GM20431 (cell line): Measurements from ENCODE around the gene PUSL1.

ENCODE experiments used
- in situ Hi-C: fragments of 300-500 bp; cut with MseI, MboI; formaldehyde crosslinking; loops from one replicate; pipeline ENCODE4 v1.15.0; 2020; ENCODE audit warnings: low sequenced_read_pairs; ENCODE audit not compliant: unreplicated experiment

The PUSL1 gene

DNA sequence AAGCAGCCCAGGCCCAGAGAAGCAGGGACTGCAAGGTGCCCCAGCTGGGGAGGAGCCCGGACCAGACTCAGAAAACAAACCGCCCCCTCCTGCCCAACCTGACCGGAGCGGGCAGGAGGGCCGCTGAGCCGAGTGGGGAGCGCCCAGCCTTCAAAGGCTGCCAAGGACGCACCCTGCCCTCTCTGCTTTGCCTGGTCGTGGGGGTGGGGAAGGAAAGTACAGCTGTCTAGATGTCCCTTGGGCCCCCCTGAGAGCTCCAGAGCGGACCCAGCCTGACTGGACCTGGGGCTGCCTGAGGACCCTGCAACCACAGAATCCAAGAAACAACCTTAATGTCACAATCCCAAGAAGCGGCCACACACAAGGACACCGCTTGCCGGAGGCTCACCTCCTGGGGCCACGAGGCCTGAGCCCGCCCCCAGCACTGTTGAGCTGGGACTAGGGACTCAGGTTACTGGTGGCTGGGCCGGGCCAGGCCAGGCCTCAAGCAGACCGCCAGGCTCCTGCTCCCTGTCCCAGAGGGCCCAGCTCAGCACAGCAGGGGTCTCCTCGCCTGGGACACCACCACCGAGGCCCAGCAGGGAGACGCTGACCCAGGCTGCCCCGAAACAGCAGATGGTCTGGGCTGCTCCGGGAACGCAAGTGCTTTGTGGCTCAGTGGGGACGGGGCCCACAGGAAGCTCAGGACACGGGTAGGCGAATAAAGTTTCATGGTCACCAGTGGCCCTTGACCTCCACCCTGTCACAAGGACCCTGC is 39.4 kb downstream of the PUSL1 start:
- in situ Hi-C loops = no loop called here

DNA sequence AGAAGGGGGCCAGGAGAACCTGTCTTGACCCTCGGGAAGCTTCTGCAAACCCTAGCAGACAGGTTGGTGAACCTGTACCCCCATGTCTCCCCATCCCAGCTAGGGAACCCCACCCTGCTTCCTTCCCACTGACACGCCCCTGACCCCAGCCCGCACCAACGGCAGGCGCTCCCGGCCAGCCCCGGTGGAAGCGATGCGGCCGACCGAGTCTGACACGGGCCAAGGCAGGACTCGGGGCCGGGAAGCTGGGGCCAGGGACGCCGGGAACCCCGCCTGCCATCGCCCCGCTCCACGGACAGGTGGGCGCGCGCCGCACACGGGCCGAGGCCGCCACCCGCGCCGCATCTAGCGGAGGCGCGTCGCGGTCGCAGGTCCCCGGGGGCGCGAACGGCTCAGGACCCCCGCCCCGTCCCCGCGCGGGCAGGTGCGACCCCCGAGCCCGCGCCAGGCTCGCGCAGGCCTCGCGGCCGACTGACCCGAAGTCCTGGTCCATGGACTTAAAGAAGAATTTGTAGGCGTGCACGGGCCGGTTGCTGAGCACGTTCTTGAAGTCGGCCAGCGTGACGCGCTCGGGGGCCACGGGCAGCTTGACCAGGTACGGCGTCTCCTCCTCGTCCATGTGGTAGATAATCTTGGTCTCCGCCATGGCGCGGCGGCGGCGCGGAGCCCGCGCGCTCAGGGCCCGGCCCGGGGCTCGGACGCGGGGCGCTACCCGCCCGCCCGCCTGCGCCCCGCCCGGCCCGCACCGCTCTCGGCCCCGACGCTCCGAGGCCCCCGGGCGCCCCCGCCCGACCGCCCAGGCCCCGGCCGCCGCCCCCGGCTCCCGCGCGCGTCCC is 40.2 kb downstream of the PUSL1 start:
- in situ Hi-C loops = no loop called here

DNA sequence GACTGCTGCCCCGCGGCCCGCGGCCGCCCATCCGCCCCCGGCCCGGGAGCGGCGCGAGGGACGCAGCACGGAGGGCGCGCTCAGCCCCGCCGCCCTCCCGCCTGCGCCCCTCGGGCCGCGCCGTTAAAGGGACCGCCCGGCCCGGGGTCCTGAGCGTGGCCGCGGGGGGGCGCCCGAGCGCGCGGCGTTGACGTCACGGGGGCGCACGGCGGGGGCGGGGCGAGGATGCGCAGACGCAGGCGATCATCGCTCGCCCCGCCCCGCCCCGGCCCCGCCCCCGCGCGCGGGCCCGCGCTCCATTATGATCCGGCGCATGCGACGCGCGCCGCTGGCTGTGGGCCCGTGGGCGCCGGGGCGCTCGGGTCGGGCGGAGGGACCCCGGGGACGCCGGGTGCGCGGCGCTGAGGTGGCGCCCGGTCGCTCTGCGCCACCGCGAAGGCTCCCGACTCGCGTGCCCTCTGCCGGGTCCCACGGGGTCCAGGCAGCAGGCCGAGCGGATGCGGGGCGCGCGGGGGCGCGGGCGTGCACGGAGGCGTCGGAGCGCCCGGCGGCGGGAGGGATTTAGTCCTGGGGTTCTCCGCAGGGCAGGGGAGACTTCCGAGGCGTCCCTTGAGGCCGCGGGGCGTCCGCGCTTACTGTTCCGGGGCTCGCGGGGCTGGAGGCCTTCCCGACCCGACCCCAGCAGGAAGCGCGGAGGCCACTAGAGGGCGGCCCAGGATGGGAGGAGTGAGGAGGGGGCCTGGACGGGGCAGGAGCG is 41.0 kb downstream of the PUSL1 start, which contains the start of gene DVL1:
Gene DVL1, minus strand, starts transcription at position 163 of the 757 bp plus-strand sequence. CDS start 353 bp downstream, outside the sequence.
- in situ Hi-C loops = no loop called here

DNA sequence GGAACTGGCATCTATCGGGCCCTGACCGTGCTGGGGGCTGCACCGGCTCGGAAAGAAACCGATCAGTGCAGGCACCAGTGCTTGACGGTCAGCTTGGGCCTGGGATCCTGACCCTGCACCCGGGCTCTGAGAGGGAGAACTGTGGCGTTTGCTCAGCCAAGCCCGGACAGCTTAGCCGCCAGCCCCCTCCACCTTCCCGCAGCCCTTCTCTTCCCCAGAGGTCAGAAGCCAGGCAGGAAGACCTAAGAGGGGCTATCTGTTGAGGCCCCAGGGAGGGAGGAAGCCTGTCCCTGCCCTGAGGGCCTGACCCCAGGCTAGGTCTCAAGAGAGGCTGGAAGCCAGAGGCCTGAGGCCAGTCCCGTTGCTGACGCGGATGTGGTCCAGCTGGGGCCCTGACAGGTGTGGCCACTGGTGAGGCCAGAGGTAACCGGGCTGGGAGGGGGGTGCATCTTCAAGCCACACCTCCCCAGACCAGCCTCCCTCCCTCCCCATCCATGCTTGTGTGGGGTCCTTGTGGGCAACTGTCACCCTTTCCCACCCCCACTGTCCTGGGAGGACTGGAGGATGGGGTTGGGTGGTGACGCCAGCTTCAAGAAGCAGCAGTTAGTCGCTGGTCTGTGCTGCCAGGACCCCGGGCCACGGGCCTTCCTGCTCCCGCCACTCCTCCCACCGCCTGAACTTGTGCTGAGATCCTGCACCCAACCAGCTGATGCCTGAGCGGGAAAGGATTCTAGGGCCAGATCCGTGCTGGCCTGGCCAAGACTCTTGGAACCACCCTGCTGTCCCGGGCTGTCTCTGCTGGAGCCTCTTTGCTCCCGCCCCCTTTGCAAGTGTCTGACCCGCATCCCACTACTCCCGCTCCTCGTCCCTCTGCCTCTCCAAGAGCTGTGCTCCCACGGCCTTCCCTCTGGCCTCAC is 43.4 kb downstream of the PUSL1 start:
- in situ Hi-C loops = no loop called here

DNA sequence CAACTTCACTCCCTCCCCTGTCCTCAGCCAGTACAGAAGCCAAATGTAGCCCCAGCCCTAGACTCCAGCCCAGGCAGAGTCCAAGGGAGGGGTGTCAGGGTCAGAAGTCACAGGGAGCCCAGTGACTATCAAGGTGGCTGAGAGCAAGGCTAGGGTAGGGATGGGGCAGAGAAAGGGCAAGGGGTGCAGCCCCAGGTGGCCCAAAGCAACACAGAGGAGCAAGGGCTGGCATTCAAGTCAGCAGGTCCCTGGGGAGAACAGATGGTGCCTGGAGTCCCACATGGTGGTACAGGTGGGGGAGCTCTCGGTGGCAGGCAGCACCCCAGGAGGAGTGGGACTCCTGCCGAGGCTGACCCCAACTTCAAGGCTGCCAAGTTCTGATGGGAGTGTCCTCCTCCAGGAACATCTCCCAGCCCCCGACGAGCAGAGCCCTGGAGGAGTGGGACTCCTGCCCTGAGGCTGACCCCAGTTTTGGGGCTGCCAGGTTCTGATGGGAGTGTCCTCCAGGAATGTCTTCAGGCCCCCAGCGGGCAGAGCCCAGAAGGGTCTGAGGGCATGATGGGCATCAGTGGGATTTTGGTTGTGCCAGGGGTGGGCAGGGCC is 44.5 kb downstream of the PUSL1 start:
- in situ Hi-C loops = no loop called here

DNA sequence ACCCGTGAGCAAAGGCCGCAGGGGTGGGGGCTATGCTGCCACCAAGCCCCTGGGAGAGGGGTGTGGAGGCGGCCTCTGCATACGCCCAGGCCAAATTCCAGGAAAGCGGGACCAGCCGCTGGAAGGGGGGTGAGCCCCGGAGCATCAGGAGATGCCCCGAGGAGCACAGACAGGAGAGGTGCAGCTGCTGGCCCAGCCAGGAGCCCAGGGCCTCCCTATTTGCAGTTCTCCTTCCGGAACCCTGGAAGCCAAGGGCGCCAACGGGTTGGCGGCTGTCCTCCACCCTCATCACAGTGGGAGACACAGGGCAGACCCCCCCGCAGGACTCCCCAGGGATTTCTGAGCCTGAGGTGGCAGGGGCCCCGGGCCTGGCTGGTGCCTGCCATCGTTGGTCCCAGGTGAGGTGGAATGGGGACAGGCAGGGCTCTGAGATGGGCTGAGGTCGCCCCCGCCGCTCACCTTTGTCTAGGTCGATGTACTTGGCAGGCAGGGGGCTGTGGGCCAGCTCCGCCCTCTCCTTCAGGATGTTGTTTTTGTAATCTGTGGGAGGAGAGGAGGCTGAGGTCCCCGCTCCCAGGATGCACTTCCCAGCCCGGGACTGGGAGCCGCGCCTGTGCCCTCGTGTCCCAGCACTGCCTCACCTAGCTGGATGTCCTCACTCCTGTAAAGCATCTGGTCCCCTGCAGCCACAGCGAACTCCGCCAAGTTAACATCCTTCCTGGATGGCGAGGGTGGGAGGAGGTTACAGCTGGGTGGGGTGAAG is 45.2 kb downstream of the PUSL1 start:
- in situ Hi-C loops = no loop called here

DNA sequence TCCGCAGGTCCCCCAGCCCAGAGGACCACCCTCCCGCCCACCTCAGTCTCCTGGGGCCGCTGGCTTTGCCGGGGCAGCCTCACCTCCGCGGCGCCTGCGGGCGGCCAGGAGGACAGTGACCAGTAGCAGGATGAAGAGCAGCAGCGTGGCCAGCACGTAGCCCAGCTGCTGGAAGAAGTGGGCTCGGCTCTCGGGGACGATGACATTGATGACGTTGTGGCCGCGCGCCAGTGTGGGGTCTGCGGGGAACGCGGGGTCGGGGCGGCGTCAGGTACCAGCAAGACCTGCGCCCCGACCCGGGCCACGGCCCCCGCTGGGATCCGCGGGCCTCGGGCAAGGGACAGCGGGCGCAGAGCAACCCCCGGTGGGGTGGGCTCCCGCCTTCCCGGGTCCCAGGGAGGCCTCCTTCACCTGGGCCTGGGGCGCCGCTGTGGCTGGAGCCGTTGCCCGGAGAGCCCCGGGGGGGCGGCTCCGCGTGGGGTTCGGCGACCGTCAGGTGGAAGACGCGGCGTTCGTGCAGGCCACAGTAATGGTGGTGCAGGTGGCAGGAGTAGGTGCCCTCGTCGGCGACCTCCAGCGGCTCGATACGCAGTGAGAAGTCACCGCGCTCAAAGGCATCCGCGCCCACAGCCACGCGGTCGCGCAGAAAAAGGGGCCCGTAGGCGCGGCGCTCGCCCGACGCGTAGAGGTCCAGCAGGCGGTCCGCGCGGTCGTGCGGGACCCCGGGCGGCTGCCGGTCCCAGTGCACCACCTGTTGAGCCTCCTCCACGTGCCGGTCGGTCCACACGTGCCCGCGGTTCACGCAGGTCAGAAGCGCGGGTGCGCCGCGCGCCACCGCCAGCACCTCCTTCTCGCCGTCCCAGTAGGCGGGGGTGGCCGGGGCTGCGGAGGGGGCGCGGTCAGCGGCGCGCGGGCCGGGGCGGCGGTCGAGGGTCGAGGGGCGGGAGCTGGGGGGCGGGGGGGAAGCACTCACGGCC is 46.2 kb downstream of the PUSL1 start:
- in situ Hi-C loops = no loop called here

DNA sequence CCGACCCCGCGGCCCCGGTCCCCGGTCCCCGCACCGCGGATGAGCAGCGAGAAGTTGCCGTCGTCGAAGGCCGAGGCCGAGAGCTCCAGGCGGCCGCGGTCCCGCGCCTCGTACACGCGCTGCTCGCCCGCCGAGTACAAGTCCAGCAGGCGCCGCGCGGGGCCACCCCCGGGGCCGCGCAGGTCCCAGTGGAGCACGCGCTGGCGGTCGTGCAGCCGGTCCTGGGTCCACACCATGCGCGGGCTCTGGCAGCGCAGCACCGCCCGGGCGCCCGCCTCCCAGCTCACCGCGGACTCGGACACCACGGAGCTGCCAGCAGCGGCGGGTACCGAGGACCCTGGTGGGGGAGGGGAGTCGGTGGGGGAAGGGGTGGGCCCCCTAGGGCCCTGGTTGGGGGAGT is 47.0 kb downstream of the PUSL1 start:
- in situ Hi-C loops = no loop called here

DNA sequence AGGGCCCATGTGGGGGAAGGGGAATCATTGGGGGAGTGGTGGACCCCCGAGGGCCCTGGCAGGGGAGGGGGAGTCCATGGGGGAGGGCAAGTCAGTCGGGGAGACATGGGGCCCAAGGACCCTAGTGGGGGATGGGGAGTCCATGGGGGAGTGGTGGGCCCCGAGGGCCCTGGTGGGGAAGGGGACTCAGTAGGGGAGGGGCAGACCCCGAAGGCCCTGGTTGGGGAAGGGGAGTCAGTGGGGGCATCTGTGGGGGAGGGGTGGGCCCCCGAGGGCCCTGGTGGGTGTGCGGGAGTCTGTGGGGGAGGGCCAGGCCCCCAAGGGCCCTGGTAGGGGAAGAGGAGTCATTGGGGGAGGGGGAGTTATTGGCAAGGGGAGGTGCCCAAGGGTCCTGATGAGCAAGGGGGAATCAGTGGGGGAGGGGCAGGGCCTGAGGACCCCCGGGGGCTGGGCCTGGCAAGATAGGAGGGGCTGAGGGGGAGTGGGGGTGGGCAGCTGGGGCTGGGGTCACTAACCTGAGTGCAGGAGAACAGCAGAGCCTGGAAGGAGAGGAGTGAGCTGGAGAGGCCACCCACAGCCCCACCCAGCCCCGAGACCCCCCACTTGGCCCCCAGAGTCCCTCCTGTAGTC is 47.9 kb downstream of the PUSL1 start:
- in situ Hi-C loops = no loop called here

DNA sequence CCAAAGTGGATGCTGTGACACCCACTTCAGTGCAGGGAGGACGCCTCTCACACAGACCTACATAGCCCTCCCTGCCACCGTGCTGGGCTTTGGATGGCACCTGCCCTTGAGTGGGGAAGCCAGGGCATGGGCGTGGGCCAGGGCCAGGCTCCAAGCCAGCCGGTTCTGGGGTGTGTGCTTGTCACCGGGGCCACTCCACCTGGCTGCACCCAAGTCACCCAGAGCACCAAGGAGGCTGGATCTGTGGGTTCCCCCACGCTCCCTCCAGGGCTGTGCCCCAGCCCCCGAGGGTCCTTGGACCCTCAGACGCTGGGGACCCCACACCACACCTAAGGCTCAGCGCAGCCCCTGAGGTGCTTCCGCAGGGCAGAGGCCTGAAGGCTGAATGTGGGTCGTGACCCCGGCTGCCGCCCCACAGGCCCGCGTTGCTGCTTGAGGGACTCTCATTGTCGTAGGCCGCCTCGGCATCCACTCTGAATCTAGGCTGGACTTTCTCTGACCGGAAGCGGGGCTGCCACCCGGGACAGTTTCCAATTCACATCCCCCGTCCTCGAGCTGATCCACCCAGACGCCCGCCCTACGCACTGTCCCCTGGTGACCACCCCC is 48.5 kb downstream of the PUSL1 start:
- in situ Hi-C loops = no loop called here

DNA sequence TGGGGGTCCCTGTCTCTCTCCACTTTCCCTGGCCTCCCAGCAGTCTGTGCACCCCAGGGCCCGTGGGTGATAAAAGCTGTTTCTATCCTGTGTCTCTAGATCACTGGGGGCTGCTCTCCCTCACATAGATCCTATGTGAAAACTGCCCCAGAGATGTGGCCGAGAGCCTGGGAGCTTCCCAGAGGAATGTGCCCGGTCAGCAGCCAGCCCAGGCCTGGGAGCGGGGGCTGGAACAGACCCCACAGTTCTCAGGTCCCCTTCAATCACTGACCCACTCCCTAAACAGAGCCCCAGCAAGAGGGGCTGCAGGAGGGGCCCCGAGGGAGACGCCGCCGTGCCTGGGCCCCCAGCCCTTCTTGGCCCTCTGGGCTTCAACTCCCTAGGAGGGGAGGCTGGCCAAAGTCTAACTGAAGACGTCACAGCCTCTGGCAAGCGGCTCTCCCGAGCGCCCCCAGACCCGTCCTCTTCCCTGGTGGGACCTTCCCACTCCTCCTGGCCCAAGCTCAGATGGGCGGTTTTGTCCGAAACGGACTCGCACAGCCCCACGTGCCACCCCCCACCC is 49.6 kb downstream of the PUSL1 start:
- in situ Hi-C loops = no loop called here

DNA sequence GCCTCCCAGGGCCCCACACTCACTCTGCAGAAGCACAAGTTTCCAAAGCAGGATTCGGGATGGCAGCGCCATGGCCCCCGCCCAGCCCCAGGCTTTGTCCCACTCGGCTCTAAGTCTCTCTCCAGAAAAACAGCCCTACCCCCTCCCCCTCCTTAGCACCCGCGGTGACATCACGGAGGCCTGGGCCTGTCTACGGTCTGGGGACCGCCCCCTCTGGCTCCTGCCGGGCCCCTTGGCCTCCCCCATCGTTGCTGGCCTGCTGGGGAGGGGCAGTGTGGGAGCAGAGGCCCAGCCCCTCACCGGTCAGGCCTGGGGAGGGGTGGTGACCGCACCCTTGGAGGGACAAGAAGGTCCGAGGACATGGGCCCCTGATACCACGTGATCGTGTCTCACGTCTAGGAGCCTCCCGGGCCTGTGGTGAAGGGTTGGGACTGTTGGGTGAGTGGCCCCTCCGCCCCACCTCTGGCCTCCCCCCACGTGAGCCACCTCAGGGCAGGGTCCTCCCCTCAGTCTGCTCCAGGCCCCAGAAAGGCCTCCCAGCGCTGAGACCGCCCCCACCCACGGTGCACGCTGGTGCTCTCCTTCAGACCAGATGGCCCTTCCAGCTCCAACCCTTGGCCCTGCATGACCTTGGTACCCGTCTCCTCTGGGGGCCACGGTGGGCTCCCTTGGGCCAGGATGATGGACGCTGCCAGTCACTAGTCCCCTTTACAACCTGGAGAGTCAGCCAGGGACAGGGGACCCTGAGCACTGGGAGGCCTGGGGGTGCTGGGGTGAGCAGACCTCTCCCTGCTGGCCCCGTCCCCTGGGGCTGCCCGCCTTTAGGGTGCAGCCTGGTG is 50.3 kb downstream of the PUSL1 start, which contains the start of gene MXRA8:
Gene MXRA8, minus strand, starts transcription at position 123 of the 839 bp plus-strand sequence. Its CDS starts 51 bp downstream, at position 72.
- in situ Hi-C loops = no loop called here

DNA sequence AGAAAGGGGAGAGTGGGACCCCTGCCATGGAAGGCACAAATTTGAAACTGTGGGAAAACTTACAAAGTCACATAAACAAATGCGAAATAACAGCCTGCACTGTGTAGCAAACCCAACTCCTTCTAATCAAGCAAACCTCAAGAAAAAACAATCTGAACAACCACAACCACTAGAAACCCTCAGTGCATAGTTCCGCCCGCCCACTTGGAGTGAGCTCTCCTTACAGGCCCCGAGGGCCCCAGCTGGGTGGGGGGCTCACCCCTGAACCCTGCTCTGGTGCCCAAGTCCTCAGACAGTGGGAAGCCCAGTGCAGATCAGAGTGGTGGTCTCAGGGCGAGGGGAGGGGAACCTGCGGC is 50.9 kb downstream of the PUSL1 start:
- in situ Hi-C loops = no loop called here

DNA sequence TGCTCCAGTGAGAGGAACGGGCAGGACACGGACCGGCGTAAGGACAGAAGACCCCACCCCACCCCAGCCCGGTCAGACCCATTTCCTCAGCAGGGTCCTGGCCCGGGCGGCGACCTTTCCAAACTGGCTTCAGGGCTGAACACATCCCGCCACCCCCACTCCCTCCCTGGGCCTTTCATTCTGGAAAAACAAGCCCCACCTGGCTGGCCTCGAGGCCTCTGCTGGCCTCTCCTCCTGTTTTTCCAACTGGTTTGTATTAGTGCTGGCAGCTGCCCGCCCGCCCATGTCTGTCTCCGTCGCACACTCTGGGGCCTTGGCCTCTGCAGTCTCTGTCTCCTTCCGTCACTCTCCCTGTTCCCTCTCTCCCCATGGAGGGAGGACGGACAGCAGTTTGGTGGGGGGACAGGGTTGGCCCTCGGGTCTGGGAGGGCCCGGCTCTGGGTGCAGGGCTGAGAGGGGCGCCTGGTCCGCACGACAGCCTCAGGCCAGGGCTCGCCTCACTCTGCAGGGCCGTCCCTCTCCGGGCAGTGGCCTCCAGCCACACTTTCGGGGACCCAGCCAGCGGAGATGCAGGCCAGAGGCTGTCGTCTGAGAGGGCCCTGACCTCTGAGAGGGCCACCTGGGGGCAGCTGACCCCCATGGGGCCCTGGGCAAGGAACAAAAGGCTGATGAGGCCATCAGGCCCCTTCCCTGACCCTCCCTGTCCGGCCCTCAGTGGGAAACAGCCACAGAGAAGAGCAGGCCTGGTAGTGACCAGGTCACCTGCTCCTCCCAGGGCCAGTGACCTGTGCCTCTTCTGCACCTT is 51.5 kb downstream of the PUSL1 start:
- in situ Hi-C loops = no loop called here
